IPS-18c (cell line): ENCODE measurements around the gene AFDN.

Experiments used
- H3K4me3 ChIP-seq: 2 replicates; pipeline ENCODE4 v1.7.0; 2013; ENCODE audit warnings: low read depth, mild to moderate bottlenecking, low read length, moderate library complexity; ENCODE audit not compliant: insufficient read depth
- H3K9me3 ChIP-seq: one replicate; pipeline ENCODE4 v1.6.1; 2013; ENCODE audit warnings: mild to moderate bottlenecking, low read length, moderate library complexity; ENCODE audit not compliant: control insufficient read depth, insufficient read depth

AFDN gene

GRCh38 chr6:167984144-167984719, 157.5 kb downstream of the AFDN start:
- no peak overlapping the region; the same call in 1 of the 2 replicates for H3K4me3 ChIP-seq
- H3K9me3 ChIP-seq = peaks cover 7% of the 10 kb centered on the region

GRCh38 chr6:167984876-167985604, 158.3 kb downstream of the AFDN start:
- H3K9me3 ChIP-seq = peaks cover 5% of the 10 kb centered on the region
- H3K4me3 ChIP-seq = no peak overlapping the region

GRCh38 chr6:167985911-167986595, 159.3 kb downstream of the AFDN start:
- Histone ChIP-seq H3K4me3 (no peak overlapping the region), H3K9me3 (peaks cover 5% of the 10 kb centered on the region)

DNA sequence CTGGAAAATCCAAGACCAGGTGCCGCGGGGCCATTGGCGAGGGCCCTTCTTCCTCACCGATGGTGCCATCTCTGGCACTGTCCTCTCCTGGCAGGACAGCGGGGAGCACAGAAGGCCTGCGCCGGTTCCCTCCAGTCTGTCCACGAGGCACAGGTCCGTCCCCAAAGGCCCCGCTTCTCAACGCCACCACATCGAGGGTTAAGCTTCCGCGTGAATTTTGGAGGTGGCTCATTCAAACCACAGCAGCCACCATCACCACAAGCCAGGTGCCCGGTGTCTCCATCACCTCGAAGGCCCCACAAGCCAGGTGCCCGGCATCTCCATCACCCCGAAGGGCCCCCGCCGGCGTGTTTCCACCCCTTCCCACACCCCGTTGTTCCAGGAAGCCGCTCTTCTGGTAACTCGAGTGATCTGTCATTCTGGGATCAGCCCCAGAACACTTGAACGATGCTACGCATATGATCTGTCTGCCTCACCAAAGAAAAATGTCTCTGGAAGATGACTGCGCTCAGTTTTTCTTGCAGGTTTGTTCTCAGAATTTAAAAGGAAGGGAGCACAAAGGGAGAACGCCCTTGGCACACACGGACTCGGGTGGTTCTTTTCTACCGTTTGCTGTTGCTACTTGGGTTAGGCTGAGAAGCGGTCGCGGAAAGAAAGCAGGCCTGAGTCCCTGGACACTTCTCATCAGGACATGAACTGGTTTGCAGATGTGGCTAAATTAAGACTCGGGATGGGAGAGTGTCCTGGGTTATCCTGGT, 160.9 kb downstream of the AFDN start:
- no peak overlapping the region for H3K4me3 ChIP-seq
- peaks cover 5% of the 10 kb centered on the region for H3K9me3 ChIP-seq

DNA sequence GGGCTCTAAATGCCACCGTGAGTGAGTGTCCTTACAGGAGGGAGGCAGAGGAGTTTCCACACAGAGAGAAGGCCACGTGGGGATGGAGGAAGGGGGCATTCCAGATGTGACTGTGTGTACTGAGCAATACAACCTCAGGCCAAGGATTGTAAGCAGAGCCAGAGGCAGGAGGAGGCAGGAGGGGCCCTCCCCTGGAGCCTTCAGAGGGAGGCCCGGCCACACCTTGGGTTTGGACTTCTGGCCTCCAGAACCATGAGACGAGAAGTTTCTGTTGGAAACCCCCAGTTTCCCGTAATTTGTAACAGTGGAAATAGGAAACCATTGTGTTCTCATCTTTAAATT, 161.4 kb downstream of the AFDN start:
- H3K4me3 ChIP-seq = no peak overlapping the region
- peaks cover 5% of the 10 kb centered on the region for H3K9me3 ChIP-seq

- Histone ChIP-seq H3K4me3 (no peak overlapping the region), H3K9me3 (peaks cover 4% of the 10 kb centered on the region)
Measured at GRCh38 chr6:167988945-167989841, 162.5 kb downstream of the AFDN start.

GRCh38 chr6:167990016-167990945, 163.6 kb downstream of the AFDN start:
- Histone ChIP-seq H3K9me3 (no peaks in the 10 kb centered on the region), H3K4me3 (no peak overlapping the region)

DNA sequence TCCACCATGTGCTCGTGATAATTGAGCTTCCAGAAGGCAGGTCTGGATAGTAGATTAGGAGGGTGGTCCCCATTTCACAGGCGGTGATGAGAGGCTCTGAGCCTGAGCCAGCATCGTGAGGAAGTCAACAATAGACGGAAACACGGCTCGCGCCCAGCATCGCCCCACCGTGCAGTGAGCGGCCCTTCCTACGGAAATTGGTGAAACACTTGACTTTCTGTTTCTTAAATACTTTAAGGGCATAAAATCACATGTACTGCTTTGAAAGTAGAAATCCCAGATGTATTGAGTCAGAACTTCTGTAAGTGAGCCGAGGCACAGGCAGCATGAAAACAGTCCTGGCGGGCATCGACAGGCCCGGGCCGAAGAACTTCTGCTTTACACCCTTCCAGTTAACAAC, 166.5 kb downstream of the AFDN start:
- no peak overlapping the region for H3K4me3 ChIP-seq
- no peaks in the 10 kb centered on the region for H3K9me3 ChIP-seq

DNA sequence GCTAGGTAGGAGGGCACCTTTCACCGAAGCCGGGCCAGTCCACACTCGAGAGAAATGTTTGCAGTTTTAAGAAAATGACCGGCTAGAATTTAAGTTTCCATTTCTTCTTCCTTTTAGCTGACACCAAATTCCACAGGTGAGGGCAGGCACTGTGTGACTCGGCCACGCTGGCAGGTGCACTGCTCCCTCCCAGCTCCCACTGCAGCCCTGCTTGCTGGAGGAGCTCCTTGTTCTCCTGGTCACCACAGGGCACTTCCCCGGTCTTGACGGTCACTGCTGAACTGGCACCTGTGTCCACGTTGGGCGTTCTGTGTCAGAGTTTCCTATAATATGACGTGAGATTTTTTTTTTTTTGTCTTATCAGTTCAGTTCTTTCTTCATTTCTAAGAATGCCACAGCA, 167.1 kb downstream of the AFDN start:
- Histone ChIP-seq H3K9me3 (no peaks in the 10 kb centered on the region), H3K4me3 (no peak overlapping the region)

DNA sequence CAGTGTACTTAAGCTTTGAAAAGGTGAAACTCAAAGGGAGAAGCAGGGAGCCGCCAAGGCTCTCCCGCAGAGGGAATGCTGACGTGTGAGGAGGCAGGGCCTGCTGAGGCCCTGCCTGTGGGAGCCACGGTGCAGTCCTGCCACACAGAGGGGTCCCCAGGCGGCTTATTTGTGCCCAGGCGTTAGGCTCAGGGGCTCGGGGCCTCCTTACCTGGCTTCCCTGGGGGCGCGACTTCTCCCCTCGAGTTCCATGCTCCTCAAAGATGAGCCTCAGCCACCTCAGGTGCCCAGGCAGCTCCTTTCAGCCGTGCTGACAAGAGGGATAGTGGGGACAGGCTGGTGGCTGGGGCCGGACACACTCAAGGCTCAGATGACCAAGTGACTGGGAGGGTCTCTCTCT, 168.6 kb downstream of the AFDN start:
- no peaks in the 10 kb centered on the region for H3K9me3 ChIP-seq
- H3K4me3 ChIP-seq = no peak overlapping the region

GRCh38 chr6:167995731-167996151, 169.0 kb downstream of the AFDN start:
- no peaks in the 10 kb centered on the region for H3K9me3 ChIP-seq
- no peak overlapping the region for H3K4me3 ChIP-seq

DNA sequence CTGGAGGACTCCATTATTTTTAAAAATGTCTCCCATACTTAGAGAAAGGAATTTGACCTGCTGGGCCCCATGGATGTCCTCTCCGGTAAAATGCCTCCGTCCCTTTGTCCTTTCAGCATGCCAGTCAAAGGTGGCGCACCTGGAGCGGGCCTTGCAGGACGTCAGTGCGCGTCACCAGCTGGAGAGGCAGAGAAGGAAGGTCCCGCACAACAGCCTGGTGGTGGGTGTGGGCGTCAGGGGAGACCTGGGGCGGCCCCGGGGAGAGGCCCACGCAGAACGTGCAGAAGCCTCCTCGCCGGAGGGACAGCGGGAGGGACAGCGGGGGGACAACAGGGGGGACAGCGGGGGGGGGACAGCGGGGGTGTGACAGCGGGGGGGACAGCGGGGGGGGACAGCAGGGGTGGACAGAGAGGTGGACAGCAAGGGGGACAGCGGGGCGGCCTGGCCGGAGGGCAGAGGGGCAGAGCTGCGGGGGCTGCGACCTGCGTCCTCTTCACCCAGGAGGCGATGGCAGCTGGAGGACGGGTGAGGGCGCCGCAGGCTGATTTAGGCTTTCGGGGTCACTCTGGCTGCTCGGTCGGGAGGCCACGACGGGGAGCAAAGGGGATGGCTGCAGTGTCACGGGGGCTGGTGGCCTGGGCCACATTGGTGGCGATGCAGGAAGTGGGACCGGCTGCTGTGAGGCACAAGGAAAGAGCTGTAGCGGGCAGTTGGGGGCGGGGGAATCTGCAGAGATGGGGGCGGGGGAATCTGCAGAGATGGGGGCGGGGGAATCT, 169.9 kb downstream of the AFDN start:
- no peak overlapping the region for H3K4me3 ChIP-seq
- H3K9me3 ChIP-seq = no peaks in the 10 kb centered on the region

DNA sequence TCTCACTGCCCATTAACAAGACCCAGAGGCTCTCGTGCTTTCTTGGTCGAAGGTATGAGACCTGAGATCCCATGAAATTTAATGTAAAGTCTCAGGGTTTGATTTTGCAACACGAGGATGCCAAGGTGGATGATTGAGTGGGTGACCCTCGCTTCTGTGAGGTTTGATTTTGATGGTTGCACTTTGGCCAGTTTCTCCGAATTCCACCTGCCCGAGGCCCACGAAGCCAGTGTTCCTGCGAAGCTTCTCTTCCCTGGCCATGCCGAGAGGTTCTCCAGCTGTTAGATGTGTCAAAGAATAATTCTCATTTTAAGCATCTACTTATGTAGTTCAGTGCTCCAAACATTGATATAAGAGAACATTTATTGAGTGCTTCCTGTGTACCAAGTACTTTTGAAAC, 170.9 kb downstream of the AFDN start, which contains the start of gene KIF25:
Gene KIF25, plus strand, starts transcription at position 30 of the 400 bp plus-strand sequence. CDS start 31,915 bp downstream, outside the sequence.
- H3K9me3 ChIP-seq = no peaks in the 10 kb centered on the region
- no peak within 1 kb of the TSS for H3K4me3 ChIP-seq

- H3K4me3 ChIP-seq = no peak overlapping the region
- H3K9me3 ChIP-seq = no peaks in the 10 kb centered on the region
Measured at GRCh38 chr6:167998215-167998614, 171.5 kb downstream of the AFDN start.
